ENCODE data around the gene SAFB2. TPM values are rescaled to one million over a fixed set of nuclear protein-coding genes. Genes with fewer than 3 reads are reported as not detected.

SAFB2 gene
- total RNA-seq, 4 donors from 2014 or later: 13.7 to 19.8 (median 18.4) TPM

- no peaks in the 10 kb centered on the region for H3K9me3 ChIP-seq
- ATAC-seq (no peak), DNase-seq (no peak)
- H3K36me3 ChIP-seq: peaks cover 6 to 100% of the 10 kb centered on the region in 2 donors
- H3K4me3 ChIP-seq: no peak overlapping the region
- no peaks in the 10 kb centered on the region for H3K27me3 ChIP-seq
- intact Hi-C loops (cut with DNase I; ENCODE audit: low total_unique reads): no loop called here
- in situ Hi-C loops (cut with MboI; ENCODE audit: low sequenced_read_pairs in 4 of 4): loop anchor here in 1 of 4 donors (25.0 kb wide), 1 partner anchor 531 kb away; no protein-coding TSS in a partner anchor
- TF ChIP-seq CTCF (IDR thresholded peaks at IDR 0.05 in 4 of 5, conservative IDR thresholded peaks at IDR 0.05 in 1 of 5): no peak
- TF ChIP-seq POLR2A (IDR thresholded peaks at IDR 0.05): no peak
- no peak overlapping the region for H3K27ac ChIP-seq
- no peaks in the 10 kb centered on the region for H3K4me1 ChIP-seq
Observed at GRCh38 chr19:5593343-5594255, 29.0 kb downstream of the SAFB2 start.

- Histone ChIP-seq H3K9me3 (no peaks in the 10 kb centered on the region), H3K4me3 (no peak overlapping the region), H3K36me3 (peaks cover 6 to 100% of the 10 kb centered on the region in 2 donors), H3K27me3 (no peaks in the 10 kb centered on the region), H3K4me1 (no peaks in the 10 kb centered on the region), H3K27ac (no peak overlapping the region)
- ATAC-seq: no peak
- DNase-seq: no peak
- intact Hi-C loops (cut with DNase I; ENCODE audit: low total_unique reads) (no loop called here), in situ Hi-C loops (cut with MboI; ENCODE audit: low sequenced_read_pairs in 4 of 4) (loop anchor here in 1 of 4 donors (25.0 kb wide), 1 partner anchor 530 kb away; no protein-coding TSS in a partner anchor)
- TF ChIP-seq POLR2A (IDR thresholded peaks at IDR 0.05) (no peak), CTCF (IDR thresholded peaks at IDR 0.05 in 4 of 5, conservative IDR thresholded peaks at IDR 0.05 in 1 of 5) (no peak)
Observed at GRCh38 chr19:5592531-5593342, 29.8 kb downstream of the SAFB2 start.

GRCh38 chr19:5591476-5591875 lies 31.1 kb downstream of the SAFB2 start:
- DNase-seq (no peak), ATAC-seq (no peak)
- in situ Hi-C loops (cut with MboI; ENCODE audit: low sequenced_read_pairs in 4 of 4) (loop anchor here in 1 of 4 donors (25.0 kb wide), 1 partner anchor 529 kb away; no protein-coding TSS in a partner anchor), intact Hi-C loops (cut with DNase I; ENCODE audit: low total_unique reads) (no loop called here)
- Histone ChIP-seq H3K4me1 (peaks cover 0 to 3% of the 10 kb centered on the region in 2 donors), H3K9me3 (no peaks in the 10 kb centered on the region), H3K27me3 (no peaks in the 10 kb centered on the region), H3K27ac (no peak overlapping the region), H3K36me3 (peaks cover 4 to 100% of the 10 kb centered on the region in 2 donors), H3K4me3 (no peak overlapping the region)
- TF ChIP-seq CTCF (IDR thresholded peaks at IDR 0.05 in 4 of 5, conservative IDR thresholded peaks at IDR 0.05 in 1 of 5) (no peak), POLR2A (IDR thresholded peaks at IDR 0.05) (no peak)

GRCh38 chr19:5590865-5591154 lies 31.8 kb downstream of the SAFB2 start:
- intact Hi-C loops (cut with DNase I; ENCODE audit: low total_unique reads): no loop called here

More at GRCh38 chr19:5590865-5591154, 31.8 kb downstream of the SAFB2 start:
- Histone ChIP-seq H3K9me3 (no peaks in the 10 kb centered on the region), H3K4me1 (peaks cover 7 to 10% of the 10 kb centered on the region in 2 donors), H3K4me3 (no peak overlapping the region), H3K27ac (no peak overlapping the region), H3K27me3 (no peaks in the 10 kb centered on the region), H3K36me3 (peaks cover 4 to 99% of the 10 kb centered on the region in 2 donors)
- in situ Hi-C loops (cut with MboI; ENCODE audit: low sequenced_read_pairs in 4 of 4): loop anchor here in 1 of 4 donors (25.0 kb wide), 1 partner anchor 529 kb away; no protein-coding TSS in a partner anchor
- ATAC-seq: no peak
- no peak for DNase-seq
- TF ChIP-seq POLR2A (IDR thresholded peaks at IDR 0.05) (no peak), CTCF (IDR thresholded peaks at IDR 0.05 in 4 of 5, conservative IDR thresholded peaks at IDR 0.05 in 1 of 5) (no peak)
